ENCODE measurements around the gene PEAR1. TPM values are rescaled to one million over a fixed set of nuclear protein-coding genes. Genes with fewer than 3 reads are reported as not detected.

PEAR1 gene
- total RNA-seq, 1 experiment from 2014 or later, result 3.0 TPM

GRCh38 chr1:156845055-156845952, 48.2 kb upstream of the PEAR1 start:
- Mint-ChIP-seq H3K4me3 (ENCODE audit: low read depth, unreplicated experiment) (no peak overlapping the region), H3K36me3 (ENCODE audit: insufficient read depth, unreplicated experiment) (no peaks in the 10 kb centered on the region), H3K27ac (ENCODE audit: unreplicated experiment) (no peak overlapping the region), H3K4me1 (ENCODE audit: low read depth, unreplicated experiment) (no peaks in the 10 kb centered on the region), H3K9me3 (ENCODE audit: low read depth, unreplicated experiment) (peaks cover 2% of the 10 kb centered on the region), H3K27me3 (ENCODE audit: unreplicated experiment) (peaks cover 87% of the 10 kb centered on the region)
- TF ChIP-seq, protein P1, sequence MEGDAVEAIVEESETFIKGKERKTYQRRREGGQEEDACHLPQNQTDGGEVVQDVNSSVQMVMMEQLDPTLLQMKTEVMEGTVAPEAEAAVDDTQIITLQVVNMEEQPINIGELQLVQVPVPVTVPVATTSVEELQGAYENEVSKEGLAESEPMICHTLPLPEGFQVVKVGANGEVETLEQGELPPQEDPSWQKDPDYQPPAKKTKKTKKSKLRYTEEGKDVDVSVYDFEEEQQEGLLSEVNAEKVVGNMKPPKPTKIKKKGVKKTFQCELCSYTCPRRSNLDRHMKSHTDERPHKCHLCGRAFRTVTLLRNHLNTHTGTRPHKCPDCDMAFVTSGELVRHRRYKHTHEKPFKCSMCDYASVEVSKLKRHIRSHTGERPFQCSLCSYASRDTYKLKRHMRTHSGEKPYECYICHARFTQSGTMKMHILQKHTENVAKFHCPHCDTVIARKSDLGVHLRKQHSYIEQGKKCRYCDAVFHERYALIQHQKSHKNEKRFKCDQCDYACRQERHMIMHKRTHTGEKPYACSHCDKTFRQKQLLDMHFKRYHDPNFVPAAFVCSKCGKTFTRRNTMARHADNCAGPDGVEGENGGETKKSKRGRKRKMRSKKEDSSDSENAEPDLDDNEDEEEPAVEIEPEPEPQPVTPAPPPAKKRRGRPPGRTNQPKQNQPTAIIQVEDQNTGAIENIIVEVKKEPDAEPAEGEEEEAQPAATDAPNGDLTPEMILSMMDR (IDR thresholded peaks at IDR 0.05; ENCODE audit: unreplicated experiment), result no peak
- intact Hi-C loops (cut with micrococcal nuclease; ENCODE audit: unreplicated experiment), result no loop called here
- no peak for DNase-seq
- CTCF ChIA-PET, result interaction anchor here (0.6 kb wide), 1 partner anchor 17 kb away, joined by 4 read pairs; no protein-coding TSS in a partner anchor
- no TSS peak for BruUV-seq (replicated peaks)

DNA sequence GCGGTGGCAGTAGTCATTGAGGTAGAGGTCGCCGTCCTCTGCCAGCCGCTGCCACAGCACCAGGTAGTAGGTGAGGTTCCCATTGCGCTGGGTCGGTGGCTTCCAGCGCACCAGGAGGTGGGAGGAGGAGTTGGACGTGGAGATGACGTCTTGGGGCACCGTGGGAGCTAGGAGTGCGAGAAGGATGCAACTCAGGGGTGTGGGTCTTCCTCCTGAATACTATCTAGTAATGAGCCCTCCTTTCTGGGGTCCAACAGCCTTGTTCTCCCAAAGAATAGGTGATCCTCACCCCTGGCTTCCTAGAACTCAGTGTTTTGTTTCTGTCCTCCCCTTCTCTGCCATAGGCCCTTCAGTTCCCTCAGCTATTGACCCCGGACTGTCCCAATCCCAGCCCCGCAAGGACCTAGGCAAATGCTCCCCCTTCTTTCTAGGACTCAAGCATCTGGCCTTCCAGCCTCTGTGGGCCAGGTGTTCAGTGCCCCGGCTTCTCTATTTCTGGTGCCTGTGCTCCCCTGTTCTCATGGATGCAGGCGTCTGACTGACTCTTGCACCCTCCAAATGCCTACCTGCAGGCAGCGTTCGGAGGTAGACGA, 47.5 kb upstream of the PEAR1 start:
- no peak overlapping the region for H3K27ac Mint-ChIP-seq (ENCODE audit: unreplicated experiment)
- H3K4me1 Mint-ChIP-seq (ENCODE audit: low read depth, unreplicated experiment), result no peaks in the 10 kb centered on the region
- peaks cover 82% of the 10 kb centered on the region for H3K27me3 Mint-ChIP-seq (ENCODE audit: unreplicated experiment)
- TF ChIP-seq, protein P1 (IDR thresholded peaks at IDR 0.05; ENCODE audit: unreplicated experiment), result no peak
- CTCF ChIA-PET, result no interaction called here
- DNase-seq, result no peak
- H3K9me3 Mint-ChIP-seq (ENCODE audit: low read depth, unreplicated experiment), result peaks cover 2% of the 10 kb centered on the region
- H3K36me3 Mint-ChIP-seq (ENCODE audit: insufficient read depth, unreplicated experiment), result no peaks in the 10 kb centered on the region
- intact Hi-C loops (cut with micrococcal nuclease; ENCODE audit: unreplicated experiment), result no loop called here
- H3K4me3 Mint-ChIP-seq (ENCODE audit: low read depth, unreplicated experiment), result no peak overlapping the region
- BruUV-seq (replicated peaks), result no TSS peak

GRCh38 chr1:156846643-156847042, 46.9 kb upstream of the PEAR1 start:
- BruUV-seq (replicated peaks), result no TSS peak
- no peaks in the 10 kb centered on the region for H3K4me1 Mint-ChIP-seq (ENCODE audit: low read depth, unreplicated experiment)
- intact Hi-C loops (cut with micrococcal nuclease; ENCODE audit: unreplicated experiment), result no loop called here
- H3K9me3 Mint-ChIP-seq (ENCODE audit: low read depth, unreplicated experiment), result peaks cover 2% of the 10 kb centered on the region
- H3K4me3 Mint-ChIP-seq (ENCODE audit: low read depth, unreplicated experiment), result no peak overlapping the region
- peaks cover 82% of the 10 kb centered on the region for H3K27me3 Mint-ChIP-seq (ENCODE audit: unreplicated experiment)
- no peak overlapping the region for H3K27ac Mint-ChIP-seq (ENCODE audit: unreplicated experiment)
- CTCF ChIA-PET, result no interaction called here
- DNase-seq, result no peak
- TF ChIP-seq, protein P1 (IDR thresholded peaks at IDR 0.05; ENCODE audit: unreplicated experiment), result no peak
- H3K36me3 Mint-ChIP-seq (ENCODE audit: insufficient read depth, unreplicated experiment), result no peaks in the 10 kb centered on the region

DNA sequence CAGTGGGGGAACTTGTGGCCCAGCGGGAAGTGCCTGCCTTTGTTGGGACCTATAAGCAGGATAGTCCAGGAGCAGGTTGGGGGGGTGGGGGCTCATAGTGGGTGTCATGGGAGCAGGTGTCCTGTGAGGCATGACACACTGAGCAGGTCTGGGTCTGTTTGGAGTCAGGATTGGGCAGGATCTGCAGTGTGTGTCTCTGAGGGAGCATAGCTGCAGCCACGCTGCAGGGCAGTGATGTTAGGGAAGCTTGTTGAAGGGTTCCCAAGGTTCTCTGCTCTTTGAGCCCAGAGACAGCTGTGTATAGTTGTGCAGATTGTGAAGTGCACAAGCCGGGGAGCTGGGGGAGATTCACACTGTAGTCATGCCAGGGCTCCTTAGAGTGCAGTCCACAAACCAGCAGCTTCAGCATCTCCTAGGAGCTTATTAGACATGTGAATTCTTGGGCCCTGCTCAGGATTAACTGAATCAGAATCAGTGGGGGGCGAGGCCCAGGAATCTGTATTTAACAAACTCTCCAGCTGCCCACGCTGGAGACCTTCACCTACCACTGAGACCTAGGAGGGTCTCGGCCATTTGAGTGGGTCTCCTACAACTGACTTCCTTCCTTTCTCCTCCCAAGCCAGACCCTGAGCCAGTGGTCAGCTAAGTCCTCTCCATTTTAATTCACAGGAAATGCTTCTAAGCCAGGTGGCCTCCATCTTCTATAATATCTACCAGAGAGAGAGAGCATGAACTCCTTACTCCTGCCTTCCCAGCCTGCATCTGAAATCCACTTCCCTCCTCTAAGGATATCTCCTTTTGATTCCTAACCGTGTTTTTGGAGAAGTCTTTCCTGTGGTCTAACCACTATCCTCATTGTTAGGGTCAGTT, 45.7 kb upstream of the PEAR1 start:
- no peak overlapping the region for H3K4me3 Mint-ChIP-seq (ENCODE audit: low read depth, unreplicated experiment)
- BruUV-seq (replicated peaks), result no TSS peak

More for the DNA sequence above, 45.7 kb upstream of the PEAR1 start:
- TF ChIP-seq, protein P1 (IDR thresholded peaks at IDR 0.05; ENCODE audit: unreplicated experiment), result no peak
- H3K27ac Mint-ChIP-seq (ENCODE audit: unreplicated experiment), result no peak overlapping the region
- no peaks in the 10 kb centered on the region for H3K4me1 Mint-ChIP-seq (ENCODE audit: low read depth, unreplicated experiment)
- H3K36me3 Mint-ChIP-seq (ENCODE audit: insufficient read depth, unreplicated experiment), result no peaks in the 10 kb centered on the region
- CTCF ChIA-PET, result interaction anchor here (1.0 kb wide), 1 partner anchor 12 kb away, joined by 4 read pairs; no protein-coding TSS in a partner anchor
- peaks cover 82% of the 10 kb centered on the region for H3K27me3 Mint-ChIP-seq (ENCODE audit: unreplicated experiment)
- intact Hi-C loops (cut with micrococcal nuclease; ENCODE audit: unreplicated experiment), result no loop called here
- H3K9me3 Mint-ChIP-seq (ENCODE audit: low read depth, unreplicated experiment), result peaks cover 2% of the 10 kb centered on the region
- DNase-seq, result no peak
